IPS-NIHi11 (cell line): ENCODE results near the gene ABHD17B.
A peak's percentile ranks its signal among the peaks of the same experiment; 100 is the strongest.

Experiments used
- DNase-seq: peaks from one replicate; pipeline ENCODE4 v3.0.0; 2012; ENCODE audit warnings: mixed read lengths, low spot score

Gene ABHD17B

DNA sequence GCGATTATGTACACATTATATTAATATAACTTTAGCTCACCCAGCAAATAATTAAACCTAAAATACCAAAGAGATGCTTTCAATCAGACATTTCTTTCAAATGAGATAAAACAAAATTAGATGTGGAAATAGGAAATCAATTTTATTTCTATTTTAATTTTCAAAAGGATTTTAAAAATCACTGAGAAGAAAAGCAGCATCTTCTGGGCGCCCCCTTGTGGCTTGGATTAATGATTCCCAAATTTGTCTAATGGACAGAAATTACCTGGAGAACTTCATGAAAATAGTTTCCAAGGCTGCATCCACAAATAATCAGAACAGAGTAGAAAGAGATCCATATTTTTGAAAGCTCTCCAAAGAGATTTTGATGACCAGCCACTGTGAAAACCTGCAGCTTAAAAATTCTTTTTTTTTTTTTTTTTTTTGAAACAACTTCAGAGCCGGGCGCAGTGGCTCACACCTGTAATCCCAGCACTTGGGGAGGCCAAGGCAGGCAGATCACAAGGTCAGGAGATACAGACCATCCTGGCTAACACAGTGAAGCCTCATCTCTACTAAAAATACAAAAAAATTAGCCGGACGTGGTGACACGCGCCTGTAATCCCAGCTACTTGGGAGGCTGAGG lies 91.8 kb downstream of the ABHD17B start:
- DNase-seq: peak; percentile 20

DNA sequence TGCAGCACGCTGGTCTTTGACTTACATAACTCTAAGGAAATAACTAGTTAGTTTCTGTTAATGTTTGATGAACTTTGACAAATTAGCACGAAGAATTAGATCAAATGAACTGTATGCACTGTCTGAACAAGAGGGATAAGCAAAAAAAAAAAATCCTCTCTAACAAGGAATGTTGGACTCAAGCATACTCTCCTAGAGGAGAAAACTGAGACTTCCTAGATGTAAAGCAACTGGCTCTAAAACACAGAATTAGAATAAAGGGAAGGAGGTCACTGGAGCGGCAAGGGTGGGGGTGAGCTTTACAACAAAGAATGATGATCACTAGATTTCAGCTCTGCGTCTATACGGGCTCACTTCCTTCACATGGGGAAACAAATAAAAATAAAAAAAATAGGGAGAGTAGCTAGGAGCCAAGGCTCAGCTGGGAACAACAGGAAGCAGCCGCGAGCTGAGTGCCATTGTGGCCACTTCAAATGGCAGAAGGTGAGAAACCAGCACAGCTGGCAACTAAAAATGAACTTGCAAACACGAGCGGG lies 94.0 kb downstream of the ABHD17B start:
- DNase-seq: no peak
